ENCODE results near the gene CLCN3.

GRCh38 chr4:169650227-169650936 lies 30.0 kb downstream of the CLCN3 start:
- TF ChIP-seq CTCF (conservative IDR thresholded peaks at IDR 0.05; ENCODE audit: low read length) (no peak), EZH2phosphoT487 (IDR thresholded peaks at IDR 0.05; ENCODE audit: borderline replicate concordance, low read depth, low read length) (no peak)

Data from OCI-LY7 (cell line).